GM21390 (cell line): ENCODE data around the gene COPS9.

Experiments used
- ATAC-seq: cut with Tn5 transposase; IDR thresholded peaks from one replicate; pipeline ENCODE4 v1.9.1; 2021; ENCODE audit not compliant: unreplicated experiment

Gene COPS9

GRCh38 chr2:240137596-240138253, 1.6 kb upstream of the COPS9 start:
- ATAC-seq: no peak

DNA sequence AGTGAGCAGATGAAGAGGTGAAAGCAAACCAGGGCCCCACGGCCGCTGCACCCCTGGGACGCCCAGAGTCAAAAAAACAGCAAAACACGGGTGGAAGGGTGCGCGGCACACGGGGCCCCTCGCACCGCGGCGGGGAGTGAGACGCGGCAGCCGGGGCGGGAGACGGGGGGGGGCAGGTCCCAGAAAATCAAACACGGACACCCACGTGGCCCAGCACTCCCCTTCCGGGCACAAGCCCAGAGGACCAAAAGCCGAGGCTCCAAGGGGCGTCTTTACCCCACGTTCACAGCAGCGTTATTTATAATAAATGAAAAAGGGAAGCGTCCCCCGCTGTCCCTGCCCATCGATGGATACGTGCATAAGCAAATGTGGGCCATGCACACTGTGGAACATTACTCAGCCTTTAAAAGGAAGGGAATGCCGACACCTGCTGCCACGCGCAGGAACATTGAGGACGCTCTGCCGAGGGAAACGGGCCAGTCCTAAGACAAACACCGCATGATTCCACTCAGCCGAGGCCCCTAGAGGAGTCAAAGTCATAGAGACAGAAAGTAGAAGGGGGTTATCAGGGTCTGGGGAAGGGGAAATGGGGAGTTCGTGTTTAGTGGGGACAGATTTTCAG, 677 bp upstream of the COPS9 start:
- peak; percentile 14 for ATAC-seq

GRCh38 chr2:240135706-240136012, 446 bp downstream of the COPS9 start:
- ATAC-seq: peak; percentile 23

DNA sequence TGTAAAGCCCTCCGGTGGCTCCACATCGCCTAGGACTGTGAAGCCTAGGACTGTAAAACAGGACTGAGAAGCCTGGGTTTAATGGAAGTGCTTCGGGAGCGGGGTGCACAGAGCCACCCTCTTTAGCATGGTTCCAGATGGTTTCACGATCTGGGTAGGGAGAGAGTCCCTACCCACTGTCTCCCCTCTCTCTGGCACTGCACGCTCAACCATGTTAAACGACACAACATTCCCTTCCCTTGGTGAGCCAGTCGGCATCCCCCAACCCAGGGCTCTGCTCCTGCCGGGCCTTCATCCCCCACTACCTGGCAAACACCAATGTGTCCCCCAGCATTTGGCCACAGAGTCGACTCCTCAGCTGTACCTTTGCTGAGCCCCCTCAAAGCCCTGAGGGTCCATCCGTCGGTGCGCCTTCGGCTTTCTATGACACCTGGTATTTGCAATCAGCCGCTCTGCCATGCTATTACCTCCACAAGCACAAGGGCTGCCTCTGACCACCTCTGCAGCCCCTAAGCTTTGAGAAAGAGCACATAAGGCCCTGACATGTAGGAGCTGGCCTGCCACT, 1.1 kb downstream of the COPS9 start:
- no peak for ATAC-seq

GRCh38 chr2:240134466-240134865, 1.6 kb downstream of the COPS9 start:
- no peak for ATAC-seq

DNA sequence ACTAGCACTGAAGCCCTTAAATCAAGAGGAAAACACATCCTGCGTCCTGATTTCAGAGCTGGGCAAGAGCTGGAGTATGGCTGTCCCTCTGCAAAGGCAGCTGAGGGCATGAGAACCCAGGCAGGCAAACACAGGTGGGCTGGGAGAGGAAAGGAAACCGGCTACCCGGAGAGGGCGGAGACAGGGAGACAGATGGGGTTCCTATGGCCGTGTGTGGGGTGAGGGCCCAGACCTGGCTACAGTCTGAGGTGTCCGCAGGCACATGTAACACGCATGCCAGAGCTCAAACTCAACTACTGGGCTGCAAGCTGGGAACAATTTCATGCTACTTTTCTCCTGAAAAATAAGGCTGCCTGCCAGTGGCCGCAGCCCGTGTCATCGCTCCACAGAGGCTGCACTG, 2.7 kb downstream of the COPS9 start:
- no peak for ATAC-seq

DNA sequence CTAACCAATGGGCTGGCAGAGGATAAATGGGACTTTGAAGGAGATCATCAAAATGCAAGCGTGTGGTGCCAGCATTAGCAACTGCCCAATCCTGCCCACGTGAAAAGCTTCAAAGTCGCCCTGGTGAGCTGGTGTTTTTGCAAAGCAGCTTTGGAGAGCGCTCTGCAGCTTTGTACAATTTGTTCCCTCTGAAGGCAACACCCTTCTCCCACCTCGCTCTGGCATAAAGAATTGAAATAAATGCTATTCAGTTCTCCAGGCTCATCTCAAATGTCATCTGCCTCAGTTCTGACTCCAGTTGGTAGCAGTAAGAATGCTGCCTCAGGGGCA, 3.5 kb downstream of the COPS9 start:
- ATAC-seq: no peak

DNA sequence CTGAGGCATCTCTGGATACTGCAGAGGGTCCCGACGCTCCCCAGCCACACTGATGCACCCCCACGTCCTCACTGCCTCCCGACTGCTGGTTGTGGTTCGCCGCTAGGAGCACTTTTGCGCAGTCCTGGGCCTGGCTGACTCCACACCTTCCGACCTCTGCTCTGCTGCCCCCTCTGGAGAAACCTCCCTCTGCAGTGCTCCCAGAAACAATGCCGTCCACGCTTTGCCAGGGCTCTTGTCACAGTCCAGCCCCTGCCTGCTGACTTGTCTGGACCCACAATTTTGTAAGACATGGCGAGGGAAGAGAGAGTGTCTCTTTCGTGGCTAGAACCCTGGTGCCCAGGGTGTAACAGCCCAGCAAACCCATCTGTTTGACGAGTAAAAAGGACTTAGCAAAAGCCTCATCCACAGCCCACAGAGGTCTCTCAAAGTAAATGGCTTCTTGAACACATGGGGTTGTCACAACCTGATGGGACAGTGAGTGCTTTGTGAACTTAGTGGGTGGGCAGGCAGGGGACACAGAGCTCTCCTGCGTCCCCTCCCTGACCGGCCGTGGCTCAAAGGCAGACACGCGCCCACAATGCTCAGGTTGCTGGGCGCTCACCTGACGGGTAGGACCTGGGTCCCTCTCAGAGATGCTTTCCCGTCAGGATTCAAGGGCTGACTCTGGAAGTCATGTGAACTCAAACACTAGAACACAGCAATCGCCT, 4.0 kb downstream of the COPS9 start:
- no peak for ATAC-seq

- no peak for ATAC-seq
Observed at GRCh38 chr2:240131296-240131695, 4.8 kb downstream of the COPS9 start.

DNA sequence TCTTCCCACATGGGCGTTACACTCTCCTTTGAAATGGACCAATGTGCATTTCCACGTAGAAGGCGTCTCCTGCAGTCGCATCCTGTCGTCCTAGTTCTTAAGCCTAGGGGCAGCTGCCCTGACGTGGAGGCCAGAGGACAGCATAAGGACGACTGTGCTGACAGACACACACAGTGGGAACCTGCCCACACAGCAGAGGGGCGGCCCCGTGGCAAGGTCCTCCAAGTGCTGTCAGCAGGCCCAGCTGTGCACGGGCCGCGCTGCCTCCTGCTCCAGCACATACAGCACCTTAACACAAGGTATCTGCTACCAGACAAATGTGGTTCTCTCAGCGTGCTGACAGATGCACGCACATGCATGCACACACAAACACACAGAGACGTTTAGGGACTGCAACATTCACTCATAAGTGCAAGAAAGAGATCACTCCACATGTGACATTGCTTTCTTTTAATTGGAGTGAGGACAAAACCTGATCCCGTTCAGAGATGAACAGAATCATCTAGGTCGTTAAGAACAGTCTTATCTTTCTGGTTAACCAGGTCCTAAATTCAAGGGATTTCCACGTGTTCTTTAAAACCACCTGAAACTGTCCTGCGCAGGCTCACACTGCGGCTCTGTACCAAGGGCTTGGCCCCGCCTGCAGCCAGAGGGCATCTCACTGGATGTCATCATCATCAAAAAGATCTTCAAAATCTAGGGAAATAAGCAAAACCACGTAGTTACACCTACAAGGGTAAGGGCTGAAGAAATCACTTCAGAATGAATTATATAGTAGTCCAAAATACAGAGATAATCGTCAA, 5.5 kb downstream of the COPS9 start:
- no peak for ATAC-seq

GRCh38 chr2:240129731-240130392, 6.2 kb downstream of the COPS9 start:
- no peak for ATAC-seq

GRCh38 chr2:240129311-240129710, 6.8 kb downstream of the COPS9 start:
- no peak for ATAC-seq

- no peak for ATAC-seq
Observed at GRCh38 chr2:240128608-240129145, 7.4 kb downstream of the COPS9 start.

- no peak for ATAC-seq
Observed at GRCh38 chr2:240127911-240128607, 8.0 kb downstream of the COPS9 start.

DNA sequence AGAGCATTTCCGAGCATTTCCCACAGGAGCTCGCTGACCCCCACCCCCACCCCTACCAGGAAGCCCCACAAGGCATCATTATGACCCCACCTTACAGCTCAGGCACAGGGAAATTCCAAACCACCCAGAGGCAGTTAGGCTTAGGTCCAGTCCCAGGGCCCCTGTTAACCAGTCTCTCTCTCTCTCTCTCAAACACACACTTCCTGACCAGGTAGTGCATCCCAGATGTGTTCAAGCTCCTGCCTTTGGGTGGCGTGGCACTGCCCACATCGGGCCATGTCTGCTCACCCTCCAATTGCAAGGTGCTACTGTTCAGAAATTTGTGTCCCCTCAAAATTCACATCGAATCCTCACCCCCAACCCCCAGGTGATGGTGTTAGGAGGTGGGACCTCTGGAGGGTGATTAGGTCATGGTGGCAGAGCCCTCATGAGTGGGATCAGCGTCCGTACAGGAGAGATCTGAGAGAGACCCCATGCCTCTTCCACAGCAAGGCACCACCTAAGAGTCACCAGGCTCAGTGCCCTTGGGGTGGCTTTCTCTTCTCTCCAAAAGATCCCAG, 8.8 kb downstream of the COPS9 start:
- ATAC-seq: no peak

DNA sequence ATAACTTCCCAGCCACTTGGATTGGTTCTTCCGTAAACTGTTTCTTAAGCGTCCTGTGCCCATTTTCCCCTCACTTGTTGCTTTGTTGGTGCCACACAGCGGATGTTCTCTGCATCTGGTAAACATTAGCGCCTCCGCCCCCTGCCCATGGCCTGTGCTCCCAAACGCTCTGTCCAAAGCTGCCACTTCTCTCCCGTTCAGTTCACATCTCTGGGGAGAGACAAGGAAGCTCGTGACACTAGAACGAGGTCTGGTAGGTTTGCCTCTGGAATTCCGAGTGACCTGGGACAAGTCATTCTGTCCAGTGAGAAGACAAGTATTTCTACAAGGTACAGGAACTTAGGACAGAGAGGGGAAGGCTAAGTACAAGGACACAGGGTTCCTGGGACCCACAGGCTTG, 9.4 kb downstream of the COPS9 start:
- no peak for ATAC-seq

DNA sequence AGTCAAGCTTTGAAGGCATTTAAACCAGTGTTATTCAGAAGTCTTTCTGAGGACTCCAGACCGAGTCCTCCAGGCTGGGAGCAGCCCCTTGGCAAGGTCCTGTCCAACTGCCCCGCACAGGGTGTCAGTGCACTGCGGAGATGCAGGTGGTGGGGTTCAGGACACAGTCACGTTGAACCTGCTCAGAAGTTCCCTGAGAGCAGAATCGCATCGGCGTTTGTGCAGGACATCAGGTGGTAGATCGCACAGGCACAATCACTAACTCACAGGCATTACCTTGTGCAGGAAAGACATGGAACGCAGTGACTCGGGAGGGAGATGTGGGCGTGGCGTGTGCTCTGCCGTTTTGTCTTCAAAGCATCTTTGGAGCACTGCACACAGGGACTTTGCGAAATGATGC, 10.4 kb downstream of the COPS9 start:
- ATAC-seq: no peak

DNA sequence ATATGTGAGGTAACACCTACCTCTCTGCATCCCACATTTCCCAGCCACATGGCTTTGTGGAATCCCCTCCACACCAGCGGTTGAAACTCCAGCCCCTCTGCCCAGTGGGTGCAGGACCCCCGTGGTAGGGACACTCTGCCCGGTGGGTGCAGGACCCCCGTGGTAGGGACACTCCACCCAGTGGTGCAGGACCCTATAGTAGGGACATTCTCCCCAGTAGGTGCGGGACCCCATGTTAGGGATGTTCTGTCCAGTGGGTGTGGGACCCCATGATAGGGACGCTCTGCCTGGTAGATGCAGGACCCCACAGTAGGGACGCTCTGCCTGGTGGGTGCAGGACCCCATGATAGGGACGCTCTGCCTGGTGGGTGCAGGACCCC, 11.5 kb downstream of the COPS9 start:
- ATAC-seq: no peak

DNA sequence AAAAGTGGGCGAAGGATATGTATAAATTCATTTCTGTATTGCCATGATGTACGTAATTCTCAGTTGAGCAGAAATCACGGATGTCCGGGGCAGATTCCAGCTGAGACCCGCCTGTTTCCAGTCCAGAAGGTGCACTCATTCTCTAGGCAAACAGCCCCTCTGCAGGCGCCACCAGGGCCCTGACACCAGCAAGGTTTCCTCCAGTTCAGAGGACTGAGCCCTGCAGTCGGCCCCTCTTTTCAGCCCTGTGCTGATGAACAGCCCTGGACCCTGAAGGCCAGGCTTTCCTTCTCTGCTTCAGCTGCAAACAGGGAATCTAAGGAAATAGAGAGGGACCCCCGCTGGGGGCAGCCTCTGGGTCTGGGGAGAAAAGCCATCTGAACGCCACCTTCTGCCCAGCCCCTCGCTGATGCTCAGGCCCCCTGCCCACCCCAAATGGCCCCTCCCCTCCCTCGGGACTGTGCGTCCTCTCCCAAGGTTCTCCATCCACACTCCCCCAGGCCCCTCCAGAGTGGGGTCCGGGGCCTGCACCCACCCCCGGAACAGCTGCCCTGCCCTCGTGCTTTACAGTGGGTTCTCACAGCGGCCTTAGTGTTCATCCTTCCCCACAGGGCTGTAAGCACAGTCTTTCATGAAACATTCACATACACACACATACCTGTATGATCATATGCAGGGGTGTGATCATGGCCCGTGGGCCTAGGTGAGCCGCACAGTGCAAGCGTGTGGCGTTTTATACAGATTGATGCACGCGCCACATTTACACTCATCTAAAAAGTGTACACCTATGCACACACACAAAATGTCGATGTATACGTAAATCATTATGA, 12.1 kb downstream of the COPS9 start:
- no peak for ATAC-seq
